Activated effector memory CD4-positive, alpha-beta T cell treated with anti-CD3 and anti-CD28 coated beads, Interleukin-2, amount 50 U/mL, for 16 hours (primary cell): ENCODE measurements around the gene ABI3BP.

ENCODE experiments used
- DNase-seq: peaks from one replicate; pipeline ENCODE4 v3.0.0-alpha.2; 2020

ABI3BP gene

GRCh38 chr3:100825574-100825973 is 167.6 kb downstream of the ABI3BP start:
- DNase-seq = no peak

- DNase-seq = no peak
Measured at GRCh38 chr3:100815583-100815982, 177.6 kb downstream of the ABI3BP start.

GRCh38 chr3:100813828-100814227 is 179.4 kb downstream of the ABI3BP start:
- no peak for DNase-seq

DNA sequence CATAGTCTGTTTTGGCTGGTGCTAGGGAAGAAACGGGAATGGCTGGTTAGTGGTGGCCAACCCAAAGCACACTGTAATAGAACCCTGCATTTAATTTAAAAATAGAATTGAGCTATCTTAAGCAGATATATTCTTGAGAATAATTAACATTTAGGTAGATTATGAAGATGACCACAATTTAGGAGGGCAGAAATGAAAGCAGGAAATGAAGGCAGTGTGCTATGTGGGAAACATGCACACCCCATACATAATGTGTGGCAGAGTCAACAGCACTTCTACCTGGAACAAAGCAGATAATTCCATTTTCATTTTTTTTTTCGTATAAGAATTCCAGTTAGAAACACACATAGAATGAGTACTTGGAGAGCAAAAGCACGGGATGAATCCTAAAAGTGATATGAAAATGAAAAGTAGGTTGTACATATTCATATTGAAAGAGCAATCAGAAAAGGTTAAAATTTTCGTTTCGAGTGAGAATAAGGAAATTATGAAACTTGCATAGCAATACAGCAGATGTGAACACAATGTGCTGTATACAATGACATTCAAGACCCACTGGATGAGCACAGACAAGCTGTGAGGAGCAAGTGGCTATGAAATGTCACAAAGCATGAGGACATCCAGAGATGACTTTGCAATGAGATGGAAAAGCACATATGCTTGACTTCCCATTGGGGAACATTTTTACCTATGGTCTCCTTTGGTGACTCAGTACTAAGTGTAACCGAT is 181.3 kb downstream of the ABI3BP start:
- DNase-seq = no peak

DNA sequence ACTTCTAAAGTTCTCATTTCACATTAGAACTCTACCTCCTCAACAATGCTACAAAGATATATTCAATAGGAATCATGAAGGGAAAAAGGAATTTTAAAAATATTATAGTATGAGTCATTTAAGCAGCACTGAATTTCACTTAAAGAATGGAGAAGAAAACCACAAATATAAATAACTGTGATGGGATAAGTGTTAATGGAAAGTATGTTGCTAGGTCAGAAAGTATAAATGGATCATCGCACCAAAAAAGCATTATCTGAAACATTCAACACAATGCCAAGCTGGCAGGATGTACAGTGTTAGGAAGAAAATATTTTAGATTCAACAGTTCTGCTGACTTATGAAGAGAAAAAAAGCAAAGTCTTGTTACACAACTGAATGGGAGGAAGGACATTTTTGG is 182.6 kb downstream of the ABI3BP start:
- DNase-seq = no peak

DNA sequence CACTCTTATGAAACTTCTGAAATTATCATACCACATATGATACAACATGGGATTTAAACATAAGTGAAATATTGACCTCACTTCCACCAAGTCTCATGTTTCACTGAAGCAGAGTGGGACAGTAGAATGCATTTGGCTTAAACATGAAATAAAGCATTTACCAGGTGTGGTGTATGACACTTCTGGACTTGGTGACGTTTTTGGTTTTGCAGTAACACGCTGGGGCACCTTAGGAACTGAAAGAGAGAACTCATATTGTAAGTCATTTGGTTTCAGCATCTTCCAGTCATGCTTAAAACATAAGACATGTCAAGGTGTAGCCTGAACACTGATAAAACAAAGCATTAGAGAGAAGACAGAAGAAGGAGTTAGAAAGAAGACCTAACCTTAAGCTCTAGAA is 188.6 kb downstream of the ABI3BP start:
- DNase-seq = no peak

DNA sequence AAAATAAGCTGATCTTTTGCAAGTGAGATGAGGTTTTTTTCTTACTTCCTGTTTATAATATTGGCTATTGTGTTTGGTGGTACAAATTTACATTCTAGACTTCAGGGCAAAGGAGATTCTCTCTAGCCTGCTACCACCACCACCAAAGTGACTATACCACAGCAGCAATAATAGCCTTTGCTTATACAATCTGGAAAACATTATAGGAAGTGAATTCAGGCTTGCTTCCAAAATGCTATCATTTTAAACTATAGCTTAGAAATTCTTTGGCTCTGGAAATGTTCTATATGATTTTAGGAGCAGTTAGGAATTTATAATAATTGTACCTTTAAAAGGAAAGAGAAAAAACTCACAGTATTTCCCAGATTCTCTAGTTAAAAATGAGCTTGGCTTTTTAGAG is 189.5 kb downstream of the ABI3BP start:
- no peak for DNase-seq

DNA sequence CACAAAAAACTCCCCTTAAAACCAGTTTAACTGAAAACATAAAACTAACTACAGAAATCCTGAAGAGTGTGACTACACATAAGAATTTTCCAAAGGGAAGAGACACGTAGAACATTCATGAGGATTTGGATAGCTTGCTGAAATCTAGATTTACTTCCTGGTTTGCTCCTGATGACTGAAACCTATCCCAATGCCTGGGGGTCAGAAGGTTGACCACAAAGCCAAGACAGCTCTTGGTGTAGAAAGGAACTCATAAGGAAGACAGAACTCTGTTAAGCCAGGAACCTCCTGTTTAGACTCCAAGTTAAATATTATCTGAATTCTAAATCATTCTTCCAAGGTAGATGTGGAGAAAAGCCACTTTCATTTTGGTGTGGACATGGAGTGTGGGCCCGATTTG is 191.1 kb downstream of the ABI3BP start:
- DNase-seq = no peak

- no peak for DNase-seq
Measured at GRCh38 chr3:100798012-100798411, 195.2 kb downstream of the ABI3BP start.

DNA sequence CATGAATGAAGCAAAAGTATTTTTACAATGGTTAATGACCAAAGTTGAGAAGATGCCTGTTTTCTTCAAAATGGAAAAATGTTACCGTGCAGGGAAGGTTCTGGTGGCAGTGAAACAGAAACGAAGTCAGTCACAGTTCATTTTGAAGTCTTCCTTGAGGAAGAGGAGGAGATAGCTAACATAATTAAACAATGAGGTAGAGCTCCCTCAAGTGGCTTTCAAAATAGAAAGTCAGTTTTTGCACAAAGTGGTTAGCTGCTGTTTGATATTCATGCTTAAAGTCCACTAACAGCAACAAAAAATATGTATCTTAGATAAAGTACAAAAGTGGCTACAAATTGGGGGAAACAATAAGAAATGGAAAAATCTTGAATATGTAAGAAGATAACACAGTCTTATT is 196.7 kb downstream of the ABI3BP start:
- DNase-seq = no peak

DNA sequence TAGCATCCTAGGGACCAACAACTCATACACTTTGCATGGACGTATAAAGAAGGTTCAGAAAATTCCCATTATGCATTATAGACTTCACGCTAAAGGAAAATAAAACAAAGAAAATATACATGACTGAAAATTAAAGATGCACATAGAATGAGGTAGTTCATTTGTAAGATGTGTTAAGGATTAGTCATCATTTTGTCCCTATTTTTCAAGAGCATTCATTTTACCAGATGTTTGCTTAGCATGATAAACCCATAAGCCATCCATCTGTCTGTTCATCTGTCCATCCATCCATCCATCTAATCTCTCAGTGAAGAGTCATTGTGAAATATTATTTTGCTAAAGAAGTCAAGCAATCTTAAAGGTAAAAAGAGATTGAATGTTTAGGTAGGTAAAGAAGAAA is 203.6 kb downstream of the ABI3BP start:
- DNase-seq = no peak

GRCh38 chr3:100783619-100784018 is 209.6 kb downstream of the ABI3BP start:
- DNase-seq = no peak

GRCh38 chr3:100782906-100783305 is 210.3 kb downstream of the ABI3BP start:
- DNase-seq = no peak

DNA sequence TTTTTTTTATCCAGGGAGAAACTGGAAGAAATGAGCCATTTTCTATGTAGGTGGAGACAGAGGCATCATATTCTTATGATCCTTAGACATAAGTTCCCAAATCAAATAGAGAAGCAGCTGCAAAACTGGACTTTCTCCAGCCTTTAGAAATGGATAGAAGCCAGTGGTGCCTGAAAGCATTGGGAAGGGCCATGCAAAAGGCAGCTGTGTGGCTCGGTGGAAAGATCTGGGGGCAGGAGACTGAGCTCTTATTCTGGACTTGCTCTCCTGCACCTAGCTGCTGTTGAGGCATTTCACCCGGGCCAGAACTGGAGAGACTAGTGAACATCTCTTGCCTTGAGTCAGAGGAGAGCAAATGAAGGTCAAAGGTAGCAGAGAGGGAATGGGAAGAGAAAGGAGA is 210.9 kb downstream of the ABI3BP start:
- no peak for DNase-seq

DNA sequence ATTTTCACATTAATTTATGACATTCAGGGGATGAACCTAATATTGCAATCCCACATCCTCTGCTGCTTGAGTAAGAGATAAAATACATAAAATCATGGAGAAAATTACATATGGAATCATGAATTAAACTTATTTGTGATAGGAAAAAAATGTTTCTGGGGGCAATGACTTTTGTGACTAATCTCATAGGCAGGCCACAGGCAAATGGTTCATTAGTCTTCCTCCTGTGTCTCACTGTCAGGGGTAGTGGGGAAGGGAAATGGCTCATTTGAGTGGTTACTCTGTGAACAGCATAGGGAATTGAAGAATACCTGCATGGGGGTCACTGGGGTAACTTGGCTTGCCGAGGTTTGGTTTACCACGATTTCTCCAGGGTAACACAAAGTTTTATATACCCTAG is 211.9 kb downstream of the ABI3BP start:
- DNase-seq = no peak

DNA sequence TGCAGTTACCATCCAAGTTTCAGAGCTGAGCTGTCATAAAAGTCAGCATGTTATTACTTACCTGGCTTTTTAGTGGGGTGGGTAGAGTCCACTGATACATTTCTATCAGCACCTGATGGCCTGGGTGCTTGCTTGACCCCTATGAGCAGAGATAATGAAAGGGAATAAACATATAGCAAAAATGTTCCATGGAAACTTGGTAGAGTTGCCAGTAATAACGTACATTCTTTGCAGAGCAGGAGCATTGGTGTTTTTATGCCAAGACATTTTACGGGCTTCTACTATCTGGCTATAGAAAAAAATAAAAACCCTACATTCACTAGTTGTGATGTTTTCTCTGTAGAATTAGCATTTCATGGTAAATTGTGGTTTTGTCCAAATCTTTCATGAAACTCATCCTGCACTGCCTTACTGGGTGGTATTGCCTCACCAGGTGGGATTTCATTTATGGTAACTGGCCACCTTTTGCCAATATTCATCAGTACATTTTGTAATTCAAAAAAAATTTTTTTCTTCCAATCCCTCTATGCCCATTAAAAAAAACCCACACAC is 213.1 kb downstream of the ABI3BP start:
- DNase-seq = no peak

GRCh38 chr3:100779480-100779879 is 213.7 kb downstream of the ABI3BP start:
- DNase-seq = no peak

GRCh38 chr3:100777271-100777670 is 215.9 kb downstream of the ABI3BP start:
- DNase-seq = no peak

DNA sequence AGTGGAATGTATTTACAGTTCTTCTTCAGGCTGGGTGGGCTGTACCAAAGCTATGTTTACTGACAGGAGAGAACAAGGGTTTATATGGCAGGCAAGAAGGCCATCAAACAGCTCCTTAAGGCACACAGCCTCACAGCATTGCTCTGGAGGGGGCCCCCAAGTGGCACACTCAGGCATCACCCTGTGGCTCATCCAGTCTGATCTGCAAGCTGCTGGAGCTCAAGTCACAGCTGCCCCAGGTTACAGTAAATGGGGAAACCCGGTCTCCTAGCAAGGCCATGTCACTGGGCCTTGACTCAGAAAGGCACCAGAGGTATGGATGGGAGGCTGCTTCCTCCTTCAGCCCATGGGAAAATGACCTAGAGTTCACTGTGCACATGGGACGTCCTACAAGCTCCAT is 216.5 kb downstream of the ABI3BP start:
- DNase-seq = no peak

DNA sequence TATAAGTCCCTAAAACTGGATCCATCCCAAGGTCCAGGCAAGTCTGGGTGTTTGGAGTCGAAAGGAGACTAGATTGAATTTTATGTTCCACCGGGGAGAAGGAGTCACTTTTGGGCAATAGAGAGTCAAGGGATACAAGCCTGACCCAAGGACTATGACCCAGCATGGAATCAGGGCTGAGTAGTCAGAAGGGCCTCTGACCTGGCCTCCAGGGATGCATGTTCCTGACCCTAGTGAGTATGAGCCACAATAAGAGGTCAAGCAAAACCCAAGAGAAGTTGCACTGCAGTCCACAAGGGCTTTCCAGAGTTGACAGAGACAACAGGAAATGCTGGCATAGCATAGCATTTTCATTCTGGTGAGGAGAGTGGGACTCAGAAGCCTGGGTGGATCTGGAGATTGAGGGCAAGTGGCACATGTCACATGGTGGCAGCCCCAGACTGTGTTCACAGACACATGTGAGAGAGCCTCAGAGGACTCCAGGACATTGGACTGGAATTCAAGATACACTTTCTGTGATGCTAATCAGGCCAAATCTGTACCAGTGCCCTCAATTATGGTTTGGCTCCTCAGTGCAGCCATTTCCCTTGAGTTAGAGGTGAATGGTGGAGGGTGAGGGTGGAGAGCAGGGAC is 217.0 kb downstream of the ABI3BP start:
- no peak for DNase-seq

DNA sequence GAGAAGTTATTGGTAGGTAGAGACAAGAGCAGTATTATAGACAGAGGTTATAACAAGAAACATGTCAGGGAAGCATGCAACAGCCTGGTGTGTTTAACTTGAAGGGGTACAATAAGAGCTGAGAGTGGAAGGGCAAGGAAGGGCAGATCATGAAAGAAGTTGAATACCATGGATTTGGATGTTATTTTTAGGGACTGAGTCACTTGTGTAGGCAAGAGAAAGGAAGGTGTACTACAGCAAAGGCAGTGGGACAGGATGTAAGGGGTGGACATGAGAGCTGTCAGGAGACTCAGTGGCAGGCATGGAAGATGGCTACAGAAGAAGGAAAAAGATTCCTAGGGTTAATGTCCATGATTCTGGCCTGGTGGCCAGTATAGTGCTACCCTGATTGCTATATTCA is 217.6 kb downstream of the ABI3BP start:
- DNase-seq = no peak

DNA sequence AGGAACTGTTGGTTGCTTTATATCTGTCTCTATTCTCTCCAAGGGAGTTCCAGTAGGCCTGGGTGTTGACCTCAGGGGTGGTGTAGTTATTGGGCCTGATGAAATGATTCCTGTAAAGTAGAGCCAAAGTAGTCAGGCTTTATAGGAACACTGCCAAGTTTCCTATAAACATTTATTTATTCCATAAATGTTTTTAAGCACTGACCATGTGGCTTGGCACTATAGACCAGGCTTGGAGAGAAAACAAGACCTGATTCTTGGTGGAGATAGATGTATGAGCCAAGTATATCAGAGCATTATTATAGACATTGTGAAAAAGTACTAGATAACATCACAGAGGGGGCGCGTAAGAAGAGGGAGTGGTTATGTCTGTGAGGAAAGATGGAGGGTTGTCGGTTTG is 218.0 kb downstream of the ABI3BP start:
- DNase-seq = no peak

DNA sequence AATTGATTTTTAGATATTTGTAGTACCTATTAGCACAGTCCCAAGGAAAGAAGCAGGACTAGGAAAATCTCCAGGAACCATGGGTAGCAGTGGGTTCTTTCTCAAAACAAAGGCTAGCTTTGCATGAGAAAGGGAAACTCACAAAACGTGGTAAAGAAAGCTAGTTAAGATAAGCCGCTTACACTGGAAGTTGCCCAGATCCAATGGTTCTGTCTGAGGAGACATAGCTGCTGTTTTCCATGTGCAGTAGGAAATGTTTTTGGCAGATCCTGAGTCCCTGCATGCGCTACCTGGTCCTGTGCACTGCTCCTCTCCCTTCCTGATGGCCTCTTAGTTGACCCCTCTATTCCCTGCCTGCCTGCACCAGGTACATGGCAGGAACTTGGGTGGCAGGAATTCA is 223.5 kb downstream of the ABI3BP start:
- DNase-seq = no peak

DNA sequence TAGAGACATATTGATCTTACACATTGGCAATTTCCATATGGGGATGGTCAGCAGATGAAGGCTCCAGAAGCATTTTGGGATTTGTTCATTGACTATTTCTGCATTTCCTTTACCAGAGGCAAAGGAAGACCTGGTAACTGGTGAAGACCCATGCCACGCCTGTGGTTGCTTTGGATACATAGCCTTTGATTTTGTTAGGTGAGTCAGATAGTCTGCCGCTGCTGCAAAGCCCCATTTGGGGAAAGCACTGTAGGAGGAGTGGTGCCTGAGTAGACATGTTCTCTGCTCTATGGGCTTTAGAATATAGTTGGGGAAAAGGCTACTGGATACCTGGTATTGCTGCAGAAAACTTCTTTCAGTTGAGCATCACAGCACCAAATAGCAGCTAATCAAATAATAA is 227.2 kb downstream of the ABI3BP start:
- DNase-seq = no peak
